PFSK-1 (cell line): ENCODE measurements around the gene RASSF3.

Source experiments
- FOXP2 ChIP-seq: optimal IDR thresholded peaks from 2 replicates; pipeline ENCODE3; 2011; ENCODE audit warnings: borderline replicate concordance, control low read depth, inconsistent platforms; ENCODE audit not compliant: insufficient read depth; ENCODE audit errors: extremely low read length, extremely low read depth
- POLR2AphosphoS5 ChIP-seq: IDR thresholded peaks from 2 replicates; pipeline ENCODE4 v1.6.1; 2012; ENCODE audit warnings: low read depth, mild to moderate bottlenecking, control low read depth, low read length, moderate library complexity
- REST ChIP-seq, 2 experiments: IDR thresholded peaks; 2 replicates each; pipeline versions ENCODE4 v1.6.1 to v1.8.0; 2011 to 2012; ENCODE audit warnings: low read depth in 2 of 2, low read length in 2 of 2, control low read depth in 1 of 2, inconsistent platforms in 1 of 2, mild to moderate bottlenecking in 1 of 2, moderate library complexity in 1 of 2; ENCODE audit not compliant: insufficient read depth in 1 of 2
- SIN3A ChIP-seq: IDR thresholded peaks from 2 replicates; pipeline ENCODE4 v1.6.1; 2012; ENCODE audit warnings: mild to moderate bottlenecking, low read length, moderate library complexity, borderline replicate concordance; ENCODE audit not compliant: insufficient read depth
- TAF1 ChIP-seq: IDR thresholded peaks from 2 replicates; pipeline ENCODE4 v1.6.1; 2012; ENCODE audit warnings: low read length, control low read depth, borderline replicate concordance; ENCODE audit not compliant: insufficient read depth

The RASSF3 gene

GRCh38 chr12:64674367-64674922, 64.2 kb downstream of the RASSF3 start:
- TF ChIP-seq POLR2AphosphoS5 (no peak), TAF1 (no peak), FOXP2 (no peak), SIN3A (no peak), REST (IDR thresholded peaks at IDR 0.05; ENCODE audit: insufficient read depth in 1 of 2, low read depth in 2 of 2, low read length in 2 of 2) (no peak)

GRCh38 chr12:64675795-64676194, 65.5 kb downstream of the RASSF3 start:
- TF ChIP-seq REST (IDR thresholded peaks at IDR 0.05; ENCODE audit: insufficient read depth in 1 of 2, low read depth in 2 of 2, low read length in 2 of 2): no peak
- TF ChIP-seq TAF1: no peak
- TF ChIP-seq POLR2AphosphoS5: no peak
- TF ChIP-seq FOXP2: no peak
- no peak for TF ChIP-seq SIN3A

- TF ChIP-seq FOXP2: no peak
- TF ChIP-seq REST (IDR thresholded peaks at IDR 0.05; ENCODE audit: insufficient read depth in 1 of 2, low read depth in 2 of 2, low read length in 2 of 2): no peak
- no peak for TF ChIP-seq POLR2AphosphoS5
- no peak for TF ChIP-seq SIN3A
- TF ChIP-seq TAF1: no peak
Observed at GRCh38 chr12:64678248-64678647, 68.0 kb downstream of the RASSF3 start.

- TF ChIP-seq POLR2AphosphoS5 (no peak), TAF1 (no peak), FOXP2 (no peak), SIN3A (no peak)
Observed at GRCh38 chr12:64678835-64679234, 68.5 kb downstream of the RASSF3 start.

GRCh38 chr12:64679487-64680001, 69.2 kb downstream of the RASSF3 start:
- no peak for TF ChIP-seq FOXP2
- no peak for TF ChIP-seq REST (IDR thresholded peaks at IDR 0.05; ENCODE audit: insufficient read depth in 1 of 2, low read depth in 2 of 2, low read length in 2 of 2)
- TF ChIP-seq POLR2AphosphoS5: no peak
- TF ChIP-seq TAF1: no peak
- no peak for TF ChIP-seq SIN3A
